Activated T-cell treated with anti-CD3 and anti-CD28 coated beads, Interleukin-2, amount 50 U/mL, for 24 hours (primary cell): ENCODE measurements around the gene SGF29.

Experiments
- DNase-seq: peaks from one replicate; pipeline ENCODE4 v3.0.0-alpha.2; 2020
- H3K27ac Mint-ChIP-seq: 2 replicates; pipeline ENCODE4 v1.8.0; 2020; ENCODE audit warnings: mild to moderate bottlenecking, mixed read lengths
- H3K27me3 Mint-ChIP-seq: 2 replicates; pipeline ENCODE4 v1.8.0; 2020; ENCODE audit warnings: mixed read lengths
- H3K36me3 Mint-ChIP-seq: 2 replicates; pipeline ENCODE4 v1.8.0; 2020; ENCODE audit warnings: low read depth, mixed read lengths
- H3K4me1 Mint-ChIP-seq: 2 replicates; pipeline ENCODE4 v1.8.0; 2020; ENCODE audit warnings: low read depth, mixed read lengths
- H3K4me3 Mint-ChIP-seq: 2 replicates; pipeline ENCODE4 v1.8.0; 2020; ENCODE audit warnings: mild to moderate bottlenecking, moderate library complexity, mixed read lengths
- H3K9me3 Mint-ChIP-seq: 2 replicates; pipeline ENCODE4 v1.8.0; 2020; ENCODE audit warnings: mixed read lengths

Gene SGF29

GRCh38 chr16:28569021-28569420 is 15.3 kb downstream of the SGF29 start:
- peak overlapping the region; percentile 47 for H3K27ac Mint-ChIP-seq
- H3K4me3 Mint-ChIP-seq = no peak overlapping the region
- H3K9me3 Mint-ChIP-seq = peaks cover 7% of the 10 kb centered on the region
- H3K36me3 Mint-ChIP-seq = peaks cover 33% of the 10 kb centered on the region
- peaks cover 30% of the 10 kb centered on the region for H3K4me1 Mint-ChIP-seq
- DNase-seq = no peak
- H3K27me3 Mint-ChIP-seq = no peaks in the 10 kb centered on the region

GRCh38 chr16:28569968-28570752 is 16.4 kb downstream of the SGF29 start:
- H3K27me3 Mint-ChIP-seq = no peaks in the 10 kb centered on the region
- peaks cover 7% of the 10 kb centered on the region for H3K9me3 Mint-ChIP-seq
- H3K4me3 Mint-ChIP-seq = no peak overlapping the region
- H3K27ac Mint-ChIP-seq = no peak overlapping the region
- H3K36me3 Mint-ChIP-seq = peaks cover 27% of the 10 kb centered on the region
- H3K4me1 Mint-ChIP-seq = peaks cover 29% of the 10 kb centered on the region
- no peak for DNase-seq

GRCh38 chr16:28572696-28573510 is 19.2 kb downstream of the SGF29 start:
- peaks cover 10% of the 10 kb centered on the region for H3K36me3 Mint-ChIP-seq
- DNase-seq = no peak
- H3K27me3 Mint-ChIP-seq = no peaks in the 10 kb centered on the region
- H3K4me3 Mint-ChIP-seq = no peak overlapping the region
- no peaks in the 10 kb centered on the region for H3K9me3 Mint-ChIP-seq
- peaks cover 24% of the 10 kb centered on the region for H3K4me1 Mint-ChIP-seq
- H3K27ac Mint-ChIP-seq = peak overlapping the region; percentile 69

- peaks cover 11% of the 10 kb centered on the region for H3K36me3 Mint-ChIP-seq
- no peak overlapping the region for H3K4me3 Mint-ChIP-seq
- no peaks in the 10 kb centered on the region for H3K9me3 Mint-ChIP-seq
- peak overlapping the region; percentile 23 for H3K27ac Mint-ChIP-seq
- no peak for DNase-seq
- H3K4me1 Mint-ChIP-seq = peaks cover 21% of the 10 kb centered on the region
- no peaks in the 10 kb centered on the region for H3K27me3 Mint-ChIP-seq
Observed at GRCh38 chr16:28573738-28574718, 20.3 kb downstream of the SGF29 start.

DNA sequence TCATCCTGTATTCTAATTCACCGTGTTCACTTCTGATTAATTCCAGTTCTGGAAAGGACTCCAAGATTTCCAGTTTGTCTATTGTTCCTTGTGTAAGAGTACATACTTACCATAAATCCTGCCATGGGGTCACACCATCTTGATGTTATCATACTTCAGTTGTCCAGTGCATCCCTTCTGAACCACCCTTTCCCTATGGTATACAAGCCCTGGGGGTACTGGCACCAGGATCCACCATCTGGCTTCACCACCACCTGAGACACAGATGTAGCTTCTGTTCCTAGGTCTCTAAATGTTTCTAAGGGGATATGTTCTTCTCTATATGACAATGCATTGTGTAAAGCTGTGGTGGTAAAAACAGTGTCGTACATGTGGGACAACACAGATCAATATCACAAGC is 21.2 kb downstream of the SGF29 start:
- peaks cover 19% of the 10 kb centered on the region for H3K4me1 Mint-ChIP-seq
- no peak for DNase-seq
- no peaks in the 10 kb centered on the region for H3K9me3 Mint-ChIP-seq
- no peaks in the 10 kb centered on the region for H3K27me3 Mint-ChIP-seq
- no peak overlapping the region for H3K4me3 Mint-ChIP-seq
- H3K27ac Mint-ChIP-seq = peak overlapping the region; percentile 30
- H3K36me3 Mint-ChIP-seq = peaks cover 13% of the 10 kb centered on the region

GRCh38 chr16:28575446-28576109 is 21.9 kb downstream of the SGF29 start:
- H3K9me3 Mint-ChIP-seq = no peaks in the 10 kb centered on the region
- no peak overlapping the region for H3K4me3 Mint-ChIP-seq
- H3K27me3 Mint-ChIP-seq = no peaks in the 10 kb centered on the region
- H3K27ac Mint-ChIP-seq = no peak overlapping the region
- H3K36me3 Mint-ChIP-seq = peaks cover 13% of the 10 kb centered on the region
- no peak for DNase-seq
- peaks cover 19% of the 10 kb centered on the region for H3K4me1 Mint-ChIP-seq

DNA sequence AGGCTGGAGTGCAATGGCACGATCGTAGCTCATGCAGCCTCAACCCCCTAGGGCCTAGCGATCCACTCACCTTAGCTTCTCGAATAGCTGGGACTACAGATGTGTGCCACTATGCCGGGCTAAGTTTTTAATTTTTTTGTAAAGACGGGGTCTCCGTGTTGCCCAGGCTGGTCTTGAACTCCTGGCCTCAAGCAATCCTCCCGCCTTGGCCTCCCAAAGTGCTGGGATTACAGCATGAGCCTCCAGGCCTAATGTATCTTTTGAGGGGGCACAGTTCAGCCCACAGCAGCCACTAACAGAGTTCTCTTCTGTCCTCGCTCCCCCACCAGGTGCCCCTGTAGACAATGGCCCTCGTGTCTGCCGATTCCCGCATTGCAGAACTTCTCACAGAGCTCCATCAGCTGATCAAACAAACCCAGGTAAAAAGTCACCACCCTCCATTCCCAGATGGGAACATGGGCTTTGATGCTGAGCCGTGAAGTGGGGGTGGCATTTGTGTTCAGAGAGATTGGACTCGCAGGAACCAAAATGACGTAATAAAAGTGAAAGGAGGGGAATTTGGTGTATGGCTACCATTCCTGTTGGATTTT is 27.1 kb downstream of the SGF29 start:
- no peak overlapping the region for H3K4me3 Mint-ChIP-seq
- no peaks in the 10 kb centered on the region for H3K9me3 Mint-ChIP-seq
- no peak overlapping the region for H3K27ac Mint-ChIP-seq
- peaks cover 54% of the 10 kb centered on the region for H3K36me3 Mint-ChIP-seq
- H3K27me3 Mint-ChIP-seq = no peaks in the 10 kb centered on the region
- DNase-seq = no peak
- no peaks in the 10 kb centered on the region for H3K4me1 Mint-ChIP-seq

GRCh38 chr16:28585674-28586073 is 32.0 kb downstream of the SGF29 start:
- Mint-ChIP-seq H3K9me3 (no peaks in the 10 kb centered on the region), H3K27me3 (no peaks in the 10 kb centered on the region), H3K4me3 (no peak overlapping the region), H3K4me1 (no peaks in the 10 kb centered on the region), H3K36me3 (peaks cover 90% of the 10 kb centered on the region), H3K27ac (peak overlapping the region; percentile 52)
- DNase-seq = no peak

DNA sequence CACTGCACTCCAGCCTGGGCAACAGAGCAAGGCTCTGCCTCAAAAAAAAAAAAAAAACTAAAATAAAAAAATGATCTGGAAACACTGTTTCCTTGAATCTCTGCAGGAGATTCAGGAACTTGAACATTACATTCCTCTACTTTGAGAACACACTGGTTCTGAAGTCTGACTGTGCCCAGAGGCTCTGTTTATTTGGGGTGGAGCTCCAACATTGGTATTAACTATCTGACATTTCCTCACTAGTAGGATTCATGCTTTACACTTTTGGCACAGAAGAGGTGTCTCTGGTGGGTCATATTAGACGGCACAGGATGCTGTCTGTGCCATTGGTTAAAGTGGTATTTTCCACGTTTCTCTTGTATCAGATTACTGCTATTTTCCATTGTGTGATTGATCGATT is 32.7 kb downstream of the SGF29 start:
- DNase-seq = no peak
- Mint-ChIP-seq H3K36me3 (peaks cover 90% of the 10 kb centered on the region), H3K27ac (no peak overlapping the region), H3K27me3 (no peaks in the 10 kb centered on the region), H3K4me3 (no peak overlapping the region), H3K4me1 (no peaks in the 10 kb centered on the region), H3K9me3 (no peaks in the 10 kb centered on the region)

- Mint-ChIP-seq H3K27ac (peak overlapping the region; percentile 51), H3K9me3 (no peaks in the 10 kb centered on the region), H3K4me1 (no peaks in the 10 kb centered on the region), H3K4me3 (no peak overlapping the region), H3K27me3 (no peaks in the 10 kb centered on the region), H3K36me3 (peaks cover 91% of the 10 kb centered on the region)
- DNase-seq = no peak
Observed at GRCh38 chr16:28587386-28587785, 33.7 kb downstream of the SGF29 start.

GRCh38 chr16:28589069-28589468 is 35.3 kb downstream of the SGF29 start:
- Mint-ChIP-seq H3K27ac (peak overlapping the region; percentile 59), H3K4me1 (peaks cover 2% of the 10 kb centered on the region), H3K27me3 (no peaks in the 10 kb centered on the region), H3K36me3 (peaks cover 82% of the 10 kb centered on the region), H3K9me3 (no peaks in the 10 kb centered on the region), H3K4me3 (no peak overlapping the region)
- DNase-seq = no peak

DNA sequence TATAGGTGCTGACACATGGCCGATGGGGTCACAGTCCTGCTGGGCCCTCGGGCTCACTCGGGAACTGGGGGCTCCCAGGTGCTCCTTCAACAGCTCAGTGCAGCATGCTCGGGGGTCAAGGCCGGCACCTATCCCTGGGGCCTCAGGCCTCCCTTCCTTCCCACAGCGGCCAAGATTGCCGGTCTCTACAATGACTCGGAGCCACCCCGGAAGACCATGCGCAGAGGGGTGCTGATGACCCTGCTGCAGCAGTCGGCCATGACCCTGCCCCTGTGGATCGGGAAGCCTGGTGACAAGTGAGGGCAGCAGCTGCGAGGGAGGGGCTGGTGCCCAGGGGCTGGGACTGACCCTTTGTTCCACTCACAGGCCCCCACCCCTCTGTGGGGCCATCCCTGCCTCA is 36.2 kb downstream of the SGF29 start:
- Mint-ChIP-seq H3K4me3 (no peak overlapping the region), H3K36me3 (peaks cover 76% of the 10 kb centered on the region), H3K27ac (no peak overlapping the region), H3K27me3 (no peaks in the 10 kb centered on the region), H3K9me3 (no peaks in the 10 kb centered on the region), H3K4me1 (peaks cover 2% of the 10 kb centered on the region)
- DNase-seq = no peak

DNA sequence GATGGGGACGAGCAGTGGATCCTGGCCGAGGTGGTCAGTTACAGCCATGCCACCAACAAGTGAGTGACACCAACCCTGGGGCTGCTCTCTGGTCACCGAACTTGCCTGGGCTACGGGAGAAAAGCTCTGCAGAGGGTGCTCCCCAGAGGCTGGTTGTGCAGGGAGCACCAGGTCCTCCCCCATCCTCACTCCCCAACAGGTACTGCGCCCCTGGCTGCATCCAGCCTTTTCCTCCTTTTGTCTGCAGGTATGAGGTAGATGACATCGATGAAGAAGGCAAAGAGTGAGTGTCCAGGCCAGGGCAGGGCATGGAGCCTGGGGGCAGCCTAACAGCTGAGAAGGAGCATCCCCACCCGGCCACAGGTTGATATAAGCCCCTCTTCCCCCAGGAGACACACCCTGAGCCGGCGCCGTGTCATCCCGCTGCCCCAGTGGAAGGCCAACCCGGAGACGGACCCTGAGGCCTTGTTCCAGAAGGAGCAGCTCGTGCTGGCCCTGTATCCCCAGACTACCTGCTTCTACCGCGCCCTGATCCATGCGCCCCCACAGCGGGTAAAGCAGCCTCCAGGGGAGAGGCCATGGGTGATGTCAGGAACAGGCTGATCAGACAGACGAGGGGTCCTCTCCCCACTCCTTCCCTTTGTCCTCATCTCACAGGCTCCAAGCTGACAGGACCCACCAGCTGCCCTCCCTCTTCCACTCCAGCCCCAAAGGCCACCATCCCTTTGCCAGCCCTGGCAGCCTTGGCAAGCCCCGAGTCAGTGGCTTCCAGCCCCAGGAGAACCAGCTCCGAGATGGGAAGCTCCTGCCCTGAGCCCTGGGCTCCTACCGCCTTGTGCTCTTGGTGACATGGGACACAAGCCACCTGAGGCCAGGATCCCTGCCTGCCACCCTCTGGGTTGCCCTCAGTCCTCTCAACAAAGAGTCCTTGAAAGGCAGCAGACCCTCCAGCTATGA is 36.9 kb downstream of the SGF29 start:
- peaks cover 2% of the 10 kb centered on the region for H3K4me1 Mint-ChIP-seq
- no peaks in the 10 kb centered on the region for H3K27me3 Mint-ChIP-seq
- peak overlapping the region; percentile 59 for H3K27ac Mint-ChIP-seq
- peaks cover 68% of the 10 kb centered on the region for H3K36me3 Mint-ChIP-seq
- DNase-seq = no peak
- H3K4me3 Mint-ChIP-seq = no peak overlapping the region
- H3K9me3 Mint-ChIP-seq = no peaks in the 10 kb centered on the region
